Omental fat pad (tissue), 4 donors: Measurements from ENCODE around the gene TP53I11. TPM values are rescaled to one million over a fixed set of nuclear protein-coding genes. Genes with fewer than 3 reads are reported as not detected.

Source experiments
- ATAC-seq: fragments of 150-250 bp; one replicate; pipeline ENCODE4 v1.9.1; 2016; ENCODE audit warnings: mild to moderate bottlenecking, moderate library complexity; ENCODE audit not compliant: low FRiP score
- DNase-seq: peaks from one replicate; pipeline ENCODE4 v3.0.0-alpha.2; 2019; ENCODE audit warnings: low spot score
- total RNA-seq, 4 donors: library from RNA; depleted of rRNA; stranded (reverse); fragments of >200 nt; gene quantifications; one replicate each; pipeline ENCODE4 v1.1.0, GENCODE V29; 2016
- TF ChIP-seq, protein P1 (sequence below), 3 donors: fragments of 450-650 bp; IDR thresholded peaks; one replicate each; pipeline ENCODE4 v1.5.1; 2016 to 2017; ENCODE audit warnings: antibody characterized with exemption in 3 of 3, mild to moderate bottlenecking in 3 of 3, moderate library complexity in 2 of 3

Gene TP53I11
- total RNA-seq, 4 donors from 2014 or later: 64.4 to 175 (median 99.1) TPM

GRCh38 chr11:44887636-44888035 is 63.0 kb downstream of the TP53I11 start:
- ATAC-seq: no peak
- no peak for DNase-seq
- TF ChIP-seq, protein P1, sequence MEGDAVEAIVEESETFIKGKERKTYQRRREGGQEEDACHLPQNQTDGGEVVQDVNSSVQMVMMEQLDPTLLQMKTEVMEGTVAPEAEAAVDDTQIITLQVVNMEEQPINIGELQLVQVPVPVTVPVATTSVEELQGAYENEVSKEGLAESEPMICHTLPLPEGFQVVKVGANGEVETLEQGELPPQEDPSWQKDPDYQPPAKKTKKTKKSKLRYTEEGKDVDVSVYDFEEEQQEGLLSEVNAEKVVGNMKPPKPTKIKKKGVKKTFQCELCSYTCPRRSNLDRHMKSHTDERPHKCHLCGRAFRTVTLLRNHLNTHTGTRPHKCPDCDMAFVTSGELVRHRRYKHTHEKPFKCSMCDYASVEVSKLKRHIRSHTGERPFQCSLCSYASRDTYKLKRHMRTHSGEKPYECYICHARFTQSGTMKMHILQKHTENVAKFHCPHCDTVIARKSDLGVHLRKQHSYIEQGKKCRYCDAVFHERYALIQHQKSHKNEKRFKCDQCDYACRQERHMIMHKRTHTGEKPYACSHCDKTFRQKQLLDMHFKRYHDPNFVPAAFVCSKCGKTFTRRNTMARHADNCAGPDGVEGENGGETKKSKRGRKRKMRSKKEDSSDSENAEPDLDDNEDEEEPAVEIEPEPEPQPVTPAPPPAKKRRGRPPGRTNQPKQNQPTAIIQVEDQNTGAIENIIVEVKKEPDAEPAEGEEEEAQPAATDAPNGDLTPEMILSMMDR (IDR thresholded peaks at IDR 0.05): no peak

DNA sequence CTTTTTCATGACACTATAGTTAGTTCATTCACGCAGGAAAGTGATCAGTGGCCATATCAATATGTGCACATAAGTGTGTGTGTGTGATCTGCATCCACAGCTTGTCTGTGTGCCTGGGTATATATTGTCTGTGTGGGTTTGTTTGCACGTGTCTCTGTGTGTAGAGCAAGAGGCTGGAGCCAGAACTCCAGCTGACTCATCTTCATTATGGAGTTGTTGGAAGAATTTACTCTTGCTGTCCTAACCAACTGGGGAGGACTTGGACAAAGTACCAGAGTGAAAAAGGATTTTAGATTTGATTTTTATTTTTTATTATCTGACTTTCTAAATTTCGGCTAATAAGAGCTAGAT is 63.9 kb downstream of the TP53I11 start:
- ATAC-seq (peak; percentile 57), DNase-seq (no peak)
- TF ChIP-seq, protein P1 (IDR thresholded peaks at IDR 0.05): no peak

- TF ChIP-seq, protein P1 (IDR thresholded peaks at IDR 0.05): no peak
- peak; percentile 31 for ATAC-seq
- no peak for DNase-seq
Measured at GRCh38 chr11:44885919-44886789, 64.5 kb downstream of the TP53I11 start.

DNA sequence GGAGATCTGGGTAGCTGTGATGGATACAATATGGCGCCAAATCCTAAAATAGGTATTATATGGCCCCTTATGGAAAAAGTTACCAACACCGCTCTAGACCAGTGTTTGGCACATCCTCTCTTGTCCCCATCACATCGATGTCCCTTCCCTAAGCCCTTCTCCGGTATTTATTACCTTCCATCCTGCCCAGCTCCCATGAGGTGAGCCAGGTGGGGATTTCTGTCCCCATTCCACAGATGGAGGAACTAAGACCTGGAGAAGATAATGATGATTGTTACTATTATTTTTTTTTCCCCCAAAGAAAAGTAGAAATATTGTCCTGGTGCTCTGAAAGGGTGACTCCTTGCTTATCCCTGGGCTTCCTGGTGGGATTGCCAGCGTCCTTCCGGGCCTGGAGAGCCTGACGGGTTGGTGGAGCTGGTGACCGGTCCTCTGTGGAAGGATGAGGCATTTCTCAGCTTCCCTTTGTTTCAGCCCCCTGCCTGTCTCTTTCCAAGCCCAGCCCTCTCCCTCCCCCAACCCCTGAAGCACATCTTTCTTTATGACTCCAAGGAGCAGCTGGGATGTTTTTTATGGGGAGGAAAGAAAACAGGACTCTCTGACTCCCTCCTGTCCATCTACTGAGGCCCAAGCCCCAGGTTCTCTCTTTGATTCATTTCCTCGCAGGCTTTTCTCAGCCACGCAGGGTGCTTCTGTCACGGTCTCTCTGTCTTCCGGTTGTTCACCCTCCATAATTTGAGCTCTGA is 65.4 kb downstream of the TP53I11 start:
- TF ChIP-seq, protein P1 (IDR thresholded peaks at IDR 0.05): no peak

GRCh38 chr11:44884056-44884455 is 66.6 kb downstream of the TP53I11 start:
- ATAC-seq (no peak), DNase-seq (no peak)
- TF ChIP-seq, protein P1 (IDR thresholded peaks at IDR 0.05): no peak

More for the DNA sequence above, 65.4 kb downstream of the TP53I11 start:
- ATAC-seq (no peak), DNase-seq (no peak)

- ATAC-seq: no peak
- TF ChIP-seq, protein P1 (IDR thresholded peaks at IDR 0.05): no peak
- no peak for DNase-seq
Measured at GRCh38 chr11:44883277-44883676, 67.4 kb downstream of the TP53I11 start.

Other genes with a start within 250 kb of the TP53I11 start
- 10 to 100 TPM in 1 of 4 donors, 1 to 10 TPM in 3; 2.2 to 18.1 (median 3.4) TPM for gene TSPAN18, start 223.9 kb downstream of the TP53I11 start, total RNA-seq
- gene PRDM11, start 195.8 kb upstream of the TP53I11 start, total RNA-seq: 10 to 100 TPM in 2 of 4 donors, 1 to 10 TPM in 2; 7.0 to 15.6 (median 10.7) TPM